ENCODE measurements around the gene ADAMTSL2. TPM values are rescaled to one million over a fixed set of nuclear protein-coding genes. Genes with fewer than 3 reads are reported as not detected.

ADAMTSL2 gene
- total and polyA plus RNA-seq, 10 donors = 1.6 to 11.7 (median 4.3) TPM

GRCh38 chr9:133490865-133491655 lies 43.4 kb upstream of the ADAMTSL2 start:
- H3K4me1 ChIP-seq = peaks cover 1 to 42% (median 21%) of the 10 kb centered on the region in 6 donors
- H3K27me3 ChIP-seq (replicated peaks in 1 of 7) = peaks cover 0 to 38% (median 0%) of the 10 kb centered on the region in 7 donors
- peak; percentile 60 for DNase-seq
- H3K4me3 ChIP-seq = no peak overlapping the region
- H3K9me3 ChIP-seq = no peaks in the 10 kb centered on the region
- no peak for TF ChIP-seq CTCF (IDR thresholded peaks at IDR 0.05 in 8 of 11, conservative IDR thresholded peaks at IDR 0.05 in 3 of 11)
- 76 to 86% (median 83%) methylated on average over 12 of the region's 12 CpGs for WGBS, 5 donors
- H3K27ac ChIP-seq = peak overlapping the region in 5 of 8 donors; percentile 57 to 79 (median 77)
- intact Hi-C loops (cut with DNase I; ENCODE audit: low total_unique reads) = no loop called here
- no peaks in the 10 kb centered on the region for H3K36me3 ChIP-seq

- Histone ChIP-seq H3K36me3 (no peaks in the 10 kb centered on the region), H3K4me3 (no peak overlapping the region), H3K9me3 (no peaks in the 10 kb centered on the region), H3K27ac (peak overlapping the region in 5 of 8 donors; percentile 57 to 79 (median 77)), H3K4me1 (peaks cover 0 to 37% (median 16%) of the 10 kb centered on the region in 6 donors), H3K27me3 (replicated peaks in 1 of 7) (peaks cover 0 to 41% (median 0%) of the 10 kb centered on the region in 7 donors)
- no peak for DNase-seq
- TF ChIP-seq POLR2A (IDR thresholded peaks at IDR 0.05) = no peak
- TF ChIP-seq POLR2AphosphoS5 (IDR thresholded peaks at IDR 0.05) = no peak
- no peak for TF ChIP-seq CTCF (IDR thresholded peaks at IDR 0.05 in 8 of 11, conservative IDR thresholded peaks at IDR 0.05 in 3 of 11)
- intact Hi-C loops (cut with DNase I; ENCODE audit: low total_unique reads) = no loop called here
- WGBS, 5 donors = 81 to 90% (median 87%) methylated on average over 5 to 8 of the region's 8 CpGs
Measured at GRCh38 chr9:133491656-133491925, 42.9 kb upstream of the ADAMTSL2 start.

- H3K4me1 ChIP-seq = peaks cover 0 to 32% (median 13%) of the 10 kb centered on the region in 6 donors
- no peaks in the 10 kb centered on the region for H3K9me3 ChIP-seq
- 59 to 76% (median 70%) methylated on average over 24 to 33 of the region's 33 CpGs for WGBS, 5 donors
- no peak overlapping the region for H3K4me3 ChIP-seq
- H3K27me3 ChIP-seq (replicated peaks in 1 of 7) = peaks cover 0 to 46% (median 0%) of the 10 kb centered on the region in 7 donors
- intact Hi-C loops (cut with DNase I; ENCODE audit: low total_unique reads) = no loop called here
- TF ChIP-seq POLR2A (IDR thresholded peaks at IDR 0.05) (no peak), CTCF (IDR thresholded peaks at IDR 0.05 in 8 of 11, conservative IDR thresholded peaks at IDR 0.05 in 3 of 11) (no peak), POLR2AphosphoS5 (IDR thresholded peaks at IDR 0.05) (peak; percentile 27 to 77 (median 70))
- H3K27ac ChIP-seq = peak overlapping the region in 7 of 8 donors; percentile 29 to 79 (median 76)
- DNase-seq = no peak
- H3K36me3 ChIP-seq = no peaks in the 10 kb centered on the region
Measured at GRCh38 chr9:133492061-133493021, 42.2 kb upstream of the ADAMTSL2 start.

- H3K36me3 ChIP-seq = no peaks in the 10 kb centered on the region
- intact Hi-C loops (cut with DNase I; ENCODE audit: low total_unique reads) = no loop called here
- peaks cover 0 to 23% (median 8%) of the 10 kb centered on the region in 6 donors for H3K4me1 ChIP-seq
- H3K27ac ChIP-seq = peak overlapping the region in 5 of 8 donors; percentile 57 to 79 (median 77)
- H3K9me3 ChIP-seq = no peaks in the 10 kb centered on the region
- peaks cover 0 to 40% (median 0%) of the 10 kb centered on the region in 7 donors for H3K27me3 ChIP-seq (replicated peaks in 1 of 7)
- DNase-seq = no peak
- WGBS, 5 donors = 67 to 89% (median 80%) methylated on average over 2 to 11 of the region's 11 CpGs
- H3K4me3 ChIP-seq = no peak overlapping the region
- no peak for TF ChIP-seq CTCF (IDR thresholded peaks at IDR 0.05 in 8 of 11, conservative IDR thresholded peaks at IDR 0.05 in 3 of 11)
- TF ChIP-seq POLR2AphosphoS5 (IDR thresholded peaks at IDR 0.05) = peak; percentile 38 to 79 (median 69)
Measured at GRCh38 chr9:133493428-133493827, 41.1 kb upstream of the ADAMTSL2 start.

All from spleen (tissue), 11 donors.